ENCODE data around the gene RARS2. TPM values are rescaled to one million over a fixed set of nuclear protein-coding genes. Genes with fewer than 3 reads are reported as not detected.

RARS2 gene
- polyA plus RNA-seq, 1 experiment = 12.4 TPM

DNA sequence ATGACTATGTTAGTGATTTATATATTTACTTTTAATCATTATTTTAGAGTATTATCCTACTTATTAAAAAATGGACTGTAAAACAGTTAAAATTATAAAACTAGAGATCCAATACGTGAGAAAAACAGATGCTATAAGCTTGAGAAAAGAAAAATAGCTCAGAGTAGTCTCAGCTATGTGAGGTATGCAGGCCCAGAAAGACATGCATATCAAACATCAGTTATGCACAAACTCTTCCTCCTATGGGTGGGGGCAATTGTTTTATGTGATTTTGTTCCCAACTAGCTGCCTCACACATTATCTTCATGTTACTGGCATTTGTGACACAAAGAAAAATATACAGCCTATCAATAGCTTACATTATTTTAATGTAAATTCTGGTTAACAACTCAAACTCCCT, 28.8 kb downstream of the RARS2 start:
- H3K27me3 ChIP-seq (ENCODE audit: control insufficient read depth, insufficient read depth, low read length) = no peaks in the 10 kb centered on the region
- H3K4me3 ChIP-seq (ENCODE audit: low read depth, low read length) = no peak overlapping the region
- no peak for DNase-seq (ENCODE audit: low read depth)
- POLR2A ChIA-PET = no interaction called here
- H3K36me3 ChIP-seq (ENCODE audit: control insufficient read depth, insufficient read depth, low read length) = peaks cover 4% of the 10 kb centered on the region; the same call in 1 of the 2 replicates
- TF ChIP-seq, protein P1, sequence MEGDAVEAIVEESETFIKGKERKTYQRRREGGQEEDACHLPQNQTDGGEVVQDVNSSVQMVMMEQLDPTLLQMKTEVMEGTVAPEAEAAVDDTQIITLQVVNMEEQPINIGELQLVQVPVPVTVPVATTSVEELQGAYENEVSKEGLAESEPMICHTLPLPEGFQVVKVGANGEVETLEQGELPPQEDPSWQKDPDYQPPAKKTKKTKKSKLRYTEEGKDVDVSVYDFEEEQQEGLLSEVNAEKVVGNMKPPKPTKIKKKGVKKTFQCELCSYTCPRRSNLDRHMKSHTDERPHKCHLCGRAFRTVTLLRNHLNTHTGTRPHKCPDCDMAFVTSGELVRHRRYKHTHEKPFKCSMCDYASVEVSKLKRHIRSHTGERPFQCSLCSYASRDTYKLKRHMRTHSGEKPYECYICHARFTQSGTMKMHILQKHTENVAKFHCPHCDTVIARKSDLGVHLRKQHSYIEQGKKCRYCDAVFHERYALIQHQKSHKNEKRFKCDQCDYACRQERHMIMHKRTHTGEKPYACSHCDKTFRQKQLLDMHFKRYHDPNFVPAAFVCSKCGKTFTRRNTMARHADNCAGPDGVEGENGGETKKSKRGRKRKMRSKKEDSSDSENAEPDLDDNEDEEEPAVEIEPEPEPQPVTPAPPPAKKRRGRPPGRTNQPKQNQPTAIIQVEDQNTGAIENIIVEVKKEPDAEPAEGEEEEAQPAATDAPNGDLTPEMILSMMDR (IDR thresholded peaks at IDR 0.05; ENCODE audit: insufficient read depth, low read depth, low read length) = no peak
- CTCF ChIA-PET = no interaction called here

DNA sequence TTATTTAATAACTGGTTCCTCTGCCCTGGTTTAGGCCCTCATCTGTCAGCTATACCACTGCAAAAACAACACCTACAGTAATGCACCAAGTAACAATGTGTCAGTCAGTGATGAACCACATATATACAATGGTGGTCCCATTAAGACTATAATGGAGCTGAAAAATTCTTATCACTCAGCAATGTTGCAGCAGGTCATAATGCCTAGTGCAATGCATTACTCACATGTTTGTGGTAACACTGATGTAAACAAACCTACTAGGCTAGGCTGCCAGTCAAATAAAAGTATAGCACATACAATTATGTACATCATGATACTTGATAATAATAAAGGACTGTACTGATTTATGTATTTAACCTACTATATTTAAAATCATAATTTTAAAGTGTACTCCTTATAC, 31.3 kb downstream of the RARS2 start:
- CTCF ChIA-PET = interaction anchor here (0.6 kb wide), 1 partner anchor 96 kb away, joined by 5 read pairs; no protein-coding TSS in a partner anchor

GRCh38 chr6:87555506-87555905, 34.3 kb downstream of the RARS2 start:
- TF ChIP-seq, protein P1 (IDR thresholded peaks at IDR 0.05; ENCODE audit: insufficient read depth, low read depth, low read length) = no peak
- Histone ChIP-seq H3K4me3 (ENCODE audit: low read depth, low read length) (no peak overlapping the region), H3K27me3 (ENCODE audit: control insufficient read depth, insufficient read depth, low read length) (no peaks in the 10 kb centered on the region), H3K36me3 (ENCODE audit: control insufficient read depth, insufficient read depth, low read length) (peaks cover 5% of the 10 kb centered on the region)
- CTCF ChIA-PET = no interaction called here
- POLR2A ChIA-PET = no interaction called here
- DNase-seq (ENCODE audit: low read depth) = no peak

More for the DNA sequence above, 31.3 kb downstream of the RARS2 start:
- POLR2A ChIA-PET = no interaction called here
- Histone ChIP-seq H3K27me3 (ENCODE audit: control insufficient read depth, insufficient read depth, low read length) (no peaks in the 10 kb centered on the region), H3K36me3 (ENCODE audit: control insufficient read depth, insufficient read depth, low read length) (peaks cover 6% of the 10 kb centered on the region), H3K4me3 (ENCODE audit: low read depth, low read length) (no peak overlapping the region)
- DNase-seq (ENCODE audit: low read depth) = no peak
- TF ChIP-seq, protein P1 (IDR thresholded peaks at IDR 0.05; ENCODE audit: insufficient read depth, low read depth, low read length) = no peak

DNA sequence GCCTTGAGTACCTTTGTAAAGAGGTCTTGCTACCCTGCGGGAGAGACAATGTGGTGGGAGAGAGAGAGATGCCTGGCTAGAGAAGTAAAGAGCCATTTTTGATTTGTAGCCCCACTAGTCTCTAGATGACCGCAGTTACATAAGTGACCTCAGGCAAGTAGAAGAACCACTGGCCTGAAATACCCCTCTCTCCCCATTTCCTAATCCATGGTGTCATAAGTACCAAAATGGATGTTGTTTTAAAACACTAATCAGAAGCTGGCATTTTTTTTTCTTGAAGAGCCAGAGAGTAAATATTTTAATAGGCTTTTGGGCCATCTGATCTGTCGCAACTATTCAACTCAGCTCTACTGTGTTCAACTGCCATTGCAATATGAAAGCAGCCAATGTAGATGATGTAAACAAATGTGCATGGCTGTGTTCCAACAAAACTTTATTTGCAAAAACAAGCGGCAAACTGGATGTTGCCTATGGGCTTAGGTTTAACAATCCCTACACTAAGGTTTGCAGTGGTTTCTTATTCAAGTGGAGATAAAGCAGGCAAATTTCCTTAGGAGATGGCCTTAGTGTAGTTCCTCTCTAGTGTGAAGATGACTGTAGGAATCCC, 36.5 kb downstream of the RARS2 start:
- ChIA-PET CTCF (interaction anchor here (1.2 kb wide), 1 partner anchor 29 kb away, joined by 3 read pairs; no protein-coding TSS in a partner anchor), POLR2A (no interaction called here)
- Histone ChIP-seq H3K36me3 (ENCODE audit: control insufficient read depth, insufficient read depth, low read length) (peaks cover 5% of the 10 kb centered on the region), H3K27me3 (ENCODE audit: control insufficient read depth, insufficient read depth, low read length) (no peaks in the 10 kb centered on the region), H3K4me3 (ENCODE audit: low read depth, low read length) (no peak overlapping the region)
- DNase-seq (ENCODE audit: low read depth) = no peak
- TF ChIP-seq, protein P1 (IDR thresholded peaks at IDR 0.05; ENCODE audit: insufficient read depth, low read depth, low read length) = no peak

- POLR2A ChIA-PET = no interaction called here
- TF ChIP-seq, protein P1 (IDR thresholded peaks at IDR 0.05; ENCODE audit: insufficient read depth, low read depth, low read length) = no peak
- H3K36me3 ChIP-seq (ENCODE audit: control insufficient read depth, insufficient read depth, low read length) = peaks cover 6% of the 10 kb centered on the region
These were observed 38.0 kb downstream of the RARS2 start for GRCh38 chr6:87551799-87552198.

More at GRCh38 chr6:87551799-87552198, 38.0 kb downstream of the RARS2 start:
- DNase-seq (ENCODE audit: low read depth) = no peak
- Histone ChIP-seq H3K4me3 (ENCODE audit: low read depth, low read length) (no peak overlapping the region), H3K27me3 (ENCODE audit: control insufficient read depth, insufficient read depth, low read length) (no peaks in the 10 kb centered on the region)
- CTCF ChIA-PET = interaction anchor here (0.6 to 1.1 kb wide), 3 partner anchors 27 to 146 kb away, joined by 3 to 4 read pairs (median 4); no protein-coding TSS in a partner anchor
